GM12878 (cell line): ENCODE measurements around the gene DBN1.

Experiments
- ASH2L ChIP-seq: fragments of 300-600, 200-600 bp; sonication (generic); IDR thresholded peaks from 2 replicates; pipeline ENCODE4 v1.6.1; 2017; ENCODE audit warnings: low read depth, mild to moderate bottlenecking, borderline replicate concordance
- CHD2 ChIP-seq: IDR thresholded peaks from 2 replicates; pipeline ENCODE4 v1.6.1; 2011; ENCODE audit warnings: low read depth, low read length, improper control_type of control experiment, borderline replicate concordance
- CTCF ChIP-seq, 3 experiments: IDR thresholded peaks in 2 of 3; conservative IDR thresholded peaks in 1 of 3; 2 replicates each; pipeline ENCODE4 v1.5.1; 2011; ENCODE audit warnings: low read depth in 3 of 3, low read length in 3 of 3, mild to moderate bottlenecking in 3 of 3, control low read depth in 2 of 3, moderate library complexity in 2 of 3, inconsistent platforms in 1 of 3, mixed read lengths in 1 of 3; ENCODE audit not compliant: control insufficient read depth in 2 of 3, insufficient read depth in 1 of 3; ENCODE audit errors: extremely low read depth in 1 of 3
- EZH2 ChIP-seq: IDR thresholded peaks from 2 replicates; pipeline ENCODE4 v1.6.1; 2012; ENCODE audit warnings: low read depth, mild to moderate bottlenecking, control low read depth, inconsistent platforms, low read length, borderline replicate concordance; ENCODE audit not compliant: control insufficient read depth
- HDAC2 ChIP-seq: fragments of 200-600 bp; sonication (generic); IDR thresholded peaks from 2 replicates; pipeline ENCODE4 v1.6.1; 2017
- KDM1A ChIP-seq: fragments of 200-600 bp; sonication (generic); IDR thresholded peaks from 2 replicates; pipeline ENCODE4 v1.6.1; 2016; ENCODE audit warnings: borderline replicate concordance
- KLF5 ChIP-seq: fragments of 450-650 bp; IDR thresholded peaks from 2 replicates; pipeline ENCODE4 v1.6.1; 2014; ENCODE audit warnings: mild to moderate bottlenecking; ENCODE audit not compliant: partially characterized antibody
- MXI1 ChIP-seq: fragments of 150-350 bp; IDR thresholded peaks from 2 replicates; pipeline ENCODE4 v1.6.1; 2011; ENCODE audit warnings: low read depth, mild to moderate bottlenecking, inconsistent platforms, low read length, improper control_type of control experiment
- POLR2A ChIP-seq: IDR thresholded peaks from 2 replicates; pipeline ENCODE4 v1.6.1; 2011; ENCODE audit warnings: low read depth, mild to moderate bottlenecking, low read length
- RCOR1 ChIP-seq: conservative IDR thresholded peaks from 2 replicates; pipeline ENCODE4 v1.6.1; 2012; ENCODE audit warnings: low read depth, low read length, improper control_type of control experiment
- RFX5 ChIP-seq: IDR thresholded peaks from 2 replicates; pipeline ENCODE4 v1.6.1; 2011; ENCODE audit warnings: low read depth, low read length, improper control_type of control experiment
- ZNF274 ChIP-seq: IDR thresholded peaks from one replicate; pipeline ENCODE4 v1.8.0; 2011; ENCODE audit not compliant: insufficient read length, insufficient read depth
- ZNF622 ChIP-seq: fragments of 450-650 bp; IDR thresholded peaks from 2 replicates; pipeline ENCODE4 v1.6.1; 2017; ENCODE audit warnings: mild to moderate bottlenecking, inconsistent platforms
- TF ChIP-seq, protein P1 (sequence below): fragments of 450-650 bp; IDR thresholded peaks from 2 replicates; pipeline ENCODE4 v1.6.1; 2017; ENCODE audit warnings: mild to moderate bottlenecking

DNA sequence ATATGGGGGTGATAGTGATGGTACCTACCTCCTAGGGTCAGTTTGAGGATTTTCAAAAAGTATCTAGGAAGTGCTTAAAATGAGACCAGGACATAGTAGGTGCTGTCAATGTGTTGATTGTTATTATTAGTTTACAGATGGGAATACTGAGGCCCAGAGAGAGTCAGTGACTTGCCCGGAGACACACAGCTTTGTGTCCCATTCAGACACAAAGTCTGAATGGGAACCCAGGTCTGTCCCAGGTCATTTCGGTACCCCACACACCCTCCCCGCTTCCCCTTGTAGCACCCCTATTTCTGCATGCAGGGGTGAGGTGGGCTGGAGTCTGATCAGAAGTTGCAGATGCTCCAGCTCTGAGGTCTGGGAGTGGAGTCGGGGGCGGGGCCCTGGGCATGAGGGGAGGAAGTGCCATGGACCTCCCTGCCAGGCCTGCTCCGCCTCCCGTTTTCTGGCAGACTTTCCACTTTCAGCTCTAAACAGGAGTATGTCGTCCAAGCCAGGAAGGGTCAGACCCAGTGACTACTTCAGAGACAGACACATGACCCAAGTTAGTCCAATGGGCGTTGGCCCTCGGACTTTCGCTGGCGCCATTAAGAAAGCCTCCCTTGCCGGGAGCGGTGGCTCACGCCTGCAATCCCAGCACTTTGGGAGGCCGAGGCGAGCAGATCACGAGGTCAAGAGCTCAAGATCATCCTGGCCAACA, 3.2 kb upstream of the DBN1 start:
- TF ChIP-seq ZNF274 (no peak), ASH2L (no peak), CHD2 (no peak), ZNF622 (no peak), CTCF (IDR thresholded peaks at IDR 0.05 in 2 of 3, conservative IDR thresholded peaks at IDR 0.05 in 1 of 3; ENCODE audit: control insufficient read depth in 2 of 3, extremely low read depth in 1 of 3, insufficient read depth in 1 of 3, low read depth in 3 of 3, low read length in 3 of 3) (no peak), EZH2 (no peak), HDAC2 (no peak), RFX5 (no peak), RCOR1 (no peak), POLR2A (no peak), KLF5 (no peak), MXI1 (no peak), KDM1A (no peak)
- TF ChIP-seq, protein P1, sequence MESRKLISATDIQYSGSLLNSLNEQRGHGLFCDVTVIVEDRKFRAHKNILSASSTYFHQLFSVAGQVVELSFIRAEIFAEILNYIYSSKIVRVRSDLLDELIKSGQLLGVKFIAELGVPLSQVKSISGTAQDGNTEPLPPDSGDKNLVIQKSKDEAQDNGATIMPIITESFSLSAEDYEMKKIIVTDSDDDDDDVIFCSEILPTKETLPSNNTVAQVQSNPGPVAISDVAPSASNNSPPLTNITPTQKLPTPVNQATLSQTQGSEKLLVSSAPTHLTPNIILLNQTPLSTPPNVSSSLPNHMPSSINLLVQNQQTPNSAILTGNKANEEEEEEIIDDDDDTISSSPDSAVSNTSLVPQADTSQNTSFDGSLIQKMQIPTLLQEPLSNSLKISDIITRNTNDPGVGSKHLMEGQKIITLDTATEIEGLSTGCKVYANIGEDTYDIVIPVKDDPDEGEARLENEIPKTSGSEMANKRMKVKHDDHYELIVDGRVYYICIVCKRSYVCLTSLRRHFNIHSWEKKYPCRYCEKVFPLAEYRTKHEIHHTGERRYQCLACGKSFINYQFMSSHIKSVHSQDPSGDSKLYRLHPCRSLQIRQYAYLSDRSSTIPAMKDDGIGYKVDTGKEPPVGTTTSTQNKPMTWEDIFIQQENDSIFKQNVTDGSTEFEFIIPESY, result no peak
